GM19397 (cell line): ENCODE results near the gene CCDC66.

Experiments used
- ATAC-seq: cut with Tn5 transposase; IDR thresholded peaks from one replicate; pipeline ENCODE4 v1.9.1; 2021; ENCODE audit warnings: mild to moderate bottlenecking, moderate library complexity; ENCODE audit not compliant: unreplicated experiment

The CCDC66 gene

DNA sequence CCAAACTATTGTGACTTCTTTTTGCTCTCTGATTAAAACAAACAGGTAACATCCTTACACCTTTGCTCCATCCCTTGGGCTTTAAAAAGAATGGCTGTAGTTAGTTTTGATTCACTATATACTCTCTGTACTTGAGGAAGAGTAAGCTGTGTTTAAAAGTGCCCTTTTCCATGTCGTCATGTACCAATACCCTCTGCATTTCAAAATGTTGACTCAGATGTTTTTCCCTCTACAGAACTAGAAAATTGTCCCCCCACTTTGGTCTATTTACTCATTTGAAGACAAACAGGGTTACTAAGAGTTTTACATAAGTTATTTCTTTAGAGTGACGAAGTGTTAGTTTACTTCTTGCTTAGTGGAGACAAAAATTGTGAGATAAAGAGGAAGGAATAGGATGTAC, 63.4 kb downstream of the CCDC66 start:
- no peak for ATAC-seq

- ATAC-seq: no peak
Observed at GRCh38 chr3:56621681-56622080, 64.7 kb downstream of the CCDC66 start.

GRCh38 chr3:56622381-56622780, 65.4 kb downstream of the CCDC66 start:
- ATAC-seq: no peak

DNA sequence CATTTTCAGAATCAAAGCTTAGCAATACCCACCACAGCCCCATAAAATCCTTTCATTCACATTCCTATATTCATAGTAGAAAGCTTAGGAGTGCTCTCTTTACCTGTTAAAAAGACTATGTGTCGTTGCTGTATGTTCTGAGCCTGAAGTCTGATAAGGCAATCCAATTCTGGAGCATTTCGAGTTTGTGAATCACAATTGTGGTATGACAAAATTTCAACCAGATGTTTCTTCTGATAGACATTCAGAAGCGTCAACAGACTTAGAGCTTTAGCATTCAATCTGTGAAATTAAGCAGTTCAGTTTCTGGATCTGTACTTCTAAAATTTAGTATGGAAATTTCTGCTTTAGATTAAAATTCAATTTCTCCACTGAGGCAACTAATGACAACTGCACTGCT, 67.8 kb downstream of the CCDC66 start:
- ATAC-seq: no peak

GRCh38 chr3:56629047-56629446, 72.1 kb downstream of the CCDC66 start:
- peak; percentile 52 for ATAC-seq

DNA sequence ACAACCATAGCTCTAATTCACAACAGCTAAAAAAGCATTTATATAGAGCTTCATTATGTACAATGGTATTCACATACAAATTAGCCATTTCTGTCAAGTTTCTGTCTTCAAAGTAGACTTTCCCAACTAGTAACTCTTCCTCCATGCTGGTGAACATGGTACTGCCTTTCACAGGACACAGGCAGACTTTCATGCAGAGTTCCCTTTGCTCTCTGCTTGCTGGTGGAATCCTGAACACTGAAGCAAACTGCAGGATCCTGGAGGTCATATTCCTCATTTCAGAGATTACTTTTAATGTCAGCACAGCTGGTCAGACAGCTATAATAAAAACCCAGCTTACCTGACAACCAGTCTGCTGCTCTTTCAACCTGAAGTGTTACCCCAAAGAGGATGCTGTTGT, 72.5 kb downstream of the CCDC66 start:
- no peak for ATAC-seq

DNA sequence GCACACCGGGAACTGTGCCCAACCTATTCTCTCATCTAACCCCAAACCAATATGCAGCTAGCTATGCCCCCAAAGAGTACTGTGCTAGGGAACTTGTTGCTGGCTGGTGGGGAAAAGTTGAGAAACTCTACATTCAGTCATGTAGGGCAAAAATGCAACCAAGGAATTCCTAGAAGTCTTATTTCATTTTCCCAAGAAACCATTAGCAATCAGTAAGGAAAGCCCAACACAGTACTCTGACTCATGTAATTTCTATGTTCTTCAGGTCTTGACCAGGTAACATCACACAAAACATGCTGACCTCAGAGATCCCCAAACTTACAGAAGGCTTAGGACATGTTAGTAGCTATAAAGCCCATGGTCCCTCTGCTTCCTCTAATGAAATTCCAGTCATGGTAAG, 74.0 kb downstream of the CCDC66 start:
- no peak for ATAC-seq

DNA sequence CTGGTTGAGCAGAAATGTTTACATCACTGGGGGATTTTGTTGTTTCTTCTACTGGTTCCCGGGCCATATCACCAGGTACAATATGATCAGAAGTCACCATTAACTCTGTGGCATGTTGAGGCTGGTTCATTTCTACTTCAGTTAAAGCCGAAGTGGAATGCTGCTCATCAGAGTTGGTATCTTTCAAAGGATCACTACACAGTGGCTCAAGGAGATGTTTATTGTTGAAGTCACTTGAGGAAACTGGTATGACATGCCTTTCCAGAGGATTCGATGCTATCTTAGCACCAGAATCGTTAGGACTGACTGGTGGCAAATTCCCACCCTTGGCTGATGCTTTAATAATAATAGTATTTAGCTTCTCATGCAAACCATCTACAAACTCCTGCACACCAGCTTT, 76.2 kb downstream of the CCDC66 start:
- no peak for ATAC-seq

GRCh38 chr3:56633602-56634535, 76.9 kb downstream of the CCDC66 start:
- ATAC-seq: no peak

DNA sequence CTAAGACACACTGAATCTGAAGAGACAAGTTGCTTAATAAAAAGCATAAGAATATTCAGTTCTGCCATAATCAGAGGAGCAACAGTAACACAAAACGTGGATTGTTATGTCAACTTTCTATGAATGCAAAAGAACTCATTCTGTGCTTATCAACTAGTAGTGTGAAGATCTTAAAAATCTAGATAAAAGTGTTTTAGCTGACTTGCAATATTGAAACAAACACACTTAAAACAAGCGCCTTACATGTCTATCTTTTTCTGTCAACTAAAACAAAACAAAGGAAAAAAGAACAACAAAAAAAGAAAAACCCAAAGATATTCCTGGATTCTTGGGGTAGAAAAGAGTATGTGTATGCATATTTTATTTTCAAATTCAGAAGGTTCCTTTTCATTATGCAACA, 88.4 kb downstream of the CCDC66 start:
- ATAC-seq: no peak

- ATAC-seq: no peak
Observed at GRCh38 chr3:56654460-56654859, 97.5 kb downstream of the CCDC66 start.

DNA sequence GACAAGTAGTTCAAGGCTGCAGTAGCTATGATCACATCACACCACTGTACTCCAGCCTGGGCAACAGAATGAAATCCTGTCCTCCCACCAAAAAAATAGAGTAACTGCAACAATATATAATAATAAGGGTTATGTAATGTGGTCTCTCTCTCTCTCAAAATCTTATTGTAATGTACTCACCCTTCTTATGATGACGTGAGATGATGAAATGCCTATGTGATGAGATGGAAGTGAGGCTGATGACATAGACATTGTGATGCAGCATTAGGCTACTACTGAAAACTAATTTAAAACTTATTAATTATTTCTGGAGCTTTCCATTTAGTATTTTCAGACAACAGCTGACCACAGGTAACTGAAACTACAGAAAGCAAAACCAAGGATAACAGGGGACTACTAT, 98.7 kb downstream of the CCDC66 start:
- ATAC-seq: no peak

- no peak for ATAC-seq
Observed at GRCh38 chr3:56664823-56665222, 107.8 kb downstream of the CCDC66 start.

DNA sequence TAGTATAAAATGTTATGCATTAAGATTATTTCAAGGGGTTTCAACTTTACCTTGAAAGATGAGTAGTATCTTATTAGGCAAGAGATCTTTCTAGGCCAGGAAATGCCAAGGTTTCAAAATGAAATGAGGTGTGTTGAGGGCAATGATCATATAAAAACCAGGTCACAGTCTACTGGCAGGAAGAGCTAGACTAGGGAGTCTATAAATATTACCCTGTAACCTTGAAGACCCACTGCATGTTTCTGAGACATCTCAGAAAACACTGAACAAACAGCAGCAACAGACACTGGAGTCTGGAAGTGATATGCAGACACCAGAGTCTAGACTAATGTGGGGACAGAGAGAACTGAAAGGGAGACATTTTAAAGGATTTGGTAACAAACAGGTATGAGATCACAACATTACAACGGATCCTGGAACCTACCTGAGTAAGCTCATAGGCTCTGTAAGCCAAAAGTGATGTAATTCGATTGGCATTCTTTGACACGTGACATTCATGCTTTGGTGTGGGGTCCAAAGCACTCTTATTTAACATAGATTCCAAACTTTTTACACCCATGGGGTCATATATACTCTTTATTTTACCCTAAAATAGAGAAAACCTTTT, 111.1 kb downstream of the CCDC66 start:
- ATAC-seq: no peak
